Lower leg skin (tissue), 3 donors: ENCODE data around the gene PKDCC.

ENCODE experiments used
- POLR2A ChIP-seq, 2 donors: fragments of 450-650 bp; IDR thresholded peaks; one replicate each; pipeline ENCODE4 v1.6.1; 2016 to 2017; ENCODE audit warnings: antibody characterized with exemption in 2 of 2, mild to moderate bottlenecking in 1 of 2, moderate library complexity in 1 of 2
- TF ChIP-seq, protein P1 (sequence below), 3 donors: fragments of 450-650 bp; IDR thresholded peaks; one replicate each; pipeline ENCODE4 v1.5.1; 2016; ENCODE audit warnings: antibody characterized with exemption in 3 of 3, mild to moderate bottlenecking in 3 of 3, moderate library complexity in 2 of 3

DNA sequence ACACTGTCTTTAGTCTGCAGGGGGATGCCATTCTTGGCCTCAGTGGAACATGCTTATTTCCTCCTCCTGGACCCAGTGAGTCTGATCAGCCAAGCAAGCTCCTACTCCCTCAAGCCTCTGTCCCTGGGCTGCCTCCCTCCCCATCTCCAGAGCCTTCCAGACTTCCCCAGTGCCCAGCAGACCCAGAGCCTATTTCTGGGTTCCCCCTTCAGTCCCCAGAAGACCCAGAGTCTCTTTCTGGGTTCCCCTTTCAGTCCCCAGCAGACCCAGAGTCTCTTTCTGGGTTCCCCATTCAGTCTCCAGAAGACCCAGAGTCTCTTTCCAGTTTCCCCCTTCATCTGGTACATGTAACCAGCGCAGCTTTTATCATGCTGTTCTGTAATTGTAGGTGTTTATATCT is 17.0 kb upstream of the PKDCC start:
- no peak for TF ChIP-seq POLR2A (IDR thresholded peaks at IDR 0.05)
- TF ChIP-seq, protein P1, sequence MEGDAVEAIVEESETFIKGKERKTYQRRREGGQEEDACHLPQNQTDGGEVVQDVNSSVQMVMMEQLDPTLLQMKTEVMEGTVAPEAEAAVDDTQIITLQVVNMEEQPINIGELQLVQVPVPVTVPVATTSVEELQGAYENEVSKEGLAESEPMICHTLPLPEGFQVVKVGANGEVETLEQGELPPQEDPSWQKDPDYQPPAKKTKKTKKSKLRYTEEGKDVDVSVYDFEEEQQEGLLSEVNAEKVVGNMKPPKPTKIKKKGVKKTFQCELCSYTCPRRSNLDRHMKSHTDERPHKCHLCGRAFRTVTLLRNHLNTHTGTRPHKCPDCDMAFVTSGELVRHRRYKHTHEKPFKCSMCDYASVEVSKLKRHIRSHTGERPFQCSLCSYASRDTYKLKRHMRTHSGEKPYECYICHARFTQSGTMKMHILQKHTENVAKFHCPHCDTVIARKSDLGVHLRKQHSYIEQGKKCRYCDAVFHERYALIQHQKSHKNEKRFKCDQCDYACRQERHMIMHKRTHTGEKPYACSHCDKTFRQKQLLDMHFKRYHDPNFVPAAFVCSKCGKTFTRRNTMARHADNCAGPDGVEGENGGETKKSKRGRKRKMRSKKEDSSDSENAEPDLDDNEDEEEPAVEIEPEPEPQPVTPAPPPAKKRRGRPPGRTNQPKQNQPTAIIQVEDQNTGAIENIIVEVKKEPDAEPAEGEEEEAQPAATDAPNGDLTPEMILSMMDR (IDR thresholded peaks at IDR 0.05) = no peak
